Measurements from ENCODE around the gene NID1.
"Not testable (repeated sequence)": the region's sequence is repeated elsewhere in the genome, so short reads cannot be mapped to it uniquely, and the experiment has no call there.

NID1 gene

DNA sequence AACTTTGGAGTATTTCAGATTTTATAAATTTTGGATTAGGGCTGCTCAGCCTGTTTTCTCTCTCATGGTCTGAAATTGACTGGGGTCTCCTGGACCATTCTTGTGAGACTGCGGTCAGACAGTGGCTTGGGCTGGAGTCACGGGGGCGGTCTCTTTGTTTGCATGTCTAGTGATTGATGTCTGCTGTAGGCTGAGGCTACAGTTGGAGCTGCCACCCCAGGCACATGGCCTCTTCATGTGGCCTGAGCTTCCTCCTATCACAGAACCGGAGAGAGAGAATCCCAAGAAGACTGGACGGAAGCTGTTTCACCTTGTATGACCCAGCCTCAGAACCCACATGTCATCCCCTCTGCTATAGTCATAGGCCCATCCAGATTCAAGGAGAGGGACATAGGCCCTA is 96.1 kb downstream of the NID1 start:
- H3K4me3 ChIP-seq (ENCODE audit: low read depth, low read length): no peak overlapping the region
- TF ChIP-seq, protein P1, sequence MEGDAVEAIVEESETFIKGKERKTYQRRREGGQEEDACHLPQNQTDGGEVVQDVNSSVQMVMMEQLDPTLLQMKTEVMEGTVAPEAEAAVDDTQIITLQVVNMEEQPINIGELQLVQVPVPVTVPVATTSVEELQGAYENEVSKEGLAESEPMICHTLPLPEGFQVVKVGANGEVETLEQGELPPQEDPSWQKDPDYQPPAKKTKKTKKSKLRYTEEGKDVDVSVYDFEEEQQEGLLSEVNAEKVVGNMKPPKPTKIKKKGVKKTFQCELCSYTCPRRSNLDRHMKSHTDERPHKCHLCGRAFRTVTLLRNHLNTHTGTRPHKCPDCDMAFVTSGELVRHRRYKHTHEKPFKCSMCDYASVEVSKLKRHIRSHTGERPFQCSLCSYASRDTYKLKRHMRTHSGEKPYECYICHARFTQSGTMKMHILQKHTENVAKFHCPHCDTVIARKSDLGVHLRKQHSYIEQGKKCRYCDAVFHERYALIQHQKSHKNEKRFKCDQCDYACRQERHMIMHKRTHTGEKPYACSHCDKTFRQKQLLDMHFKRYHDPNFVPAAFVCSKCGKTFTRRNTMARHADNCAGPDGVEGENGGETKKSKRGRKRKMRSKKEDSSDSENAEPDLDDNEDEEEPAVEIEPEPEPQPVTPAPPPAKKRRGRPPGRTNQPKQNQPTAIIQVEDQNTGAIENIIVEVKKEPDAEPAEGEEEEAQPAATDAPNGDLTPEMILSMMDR (IDR thresholded peaks at IDR 0.05; ENCODE audit: low read depth, low read length, missing control alignments): no peak
- DNase-seq (ENCODE audit: low read depth): no peak
- in situ Hi-C loops (cut with HindIII; ENCODE audit: low sequenced_read_pairs): no loop called here

DNA sequence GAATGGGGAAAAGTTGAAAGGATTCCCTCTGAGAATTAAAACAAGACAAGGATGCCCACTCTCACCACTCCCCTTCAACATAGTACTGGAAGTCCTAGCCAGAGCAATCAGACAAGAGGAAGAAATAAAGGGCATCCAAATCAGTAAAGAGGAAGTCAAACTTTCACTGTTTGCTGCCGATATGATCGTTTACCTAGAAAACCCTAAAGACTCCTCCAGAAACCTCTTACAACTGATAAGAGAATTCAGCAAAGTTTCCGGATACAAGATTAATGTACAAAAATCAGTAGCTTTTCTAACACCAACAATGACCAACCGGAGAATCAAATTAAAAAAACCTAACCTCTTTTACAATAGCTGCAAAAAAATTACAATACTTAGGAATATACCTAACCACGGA is 98.8 kb downstream of the NID1 start:
- DNase-seq (ENCODE audit: low read depth); H3K4me3 ChIP-seq (ENCODE audit: low read depth, low read length); in situ Hi-C loops (cut with HindIII; ENCODE audit: low sequenced_read_pairs): not testable (repeated sequence)

DNA sequence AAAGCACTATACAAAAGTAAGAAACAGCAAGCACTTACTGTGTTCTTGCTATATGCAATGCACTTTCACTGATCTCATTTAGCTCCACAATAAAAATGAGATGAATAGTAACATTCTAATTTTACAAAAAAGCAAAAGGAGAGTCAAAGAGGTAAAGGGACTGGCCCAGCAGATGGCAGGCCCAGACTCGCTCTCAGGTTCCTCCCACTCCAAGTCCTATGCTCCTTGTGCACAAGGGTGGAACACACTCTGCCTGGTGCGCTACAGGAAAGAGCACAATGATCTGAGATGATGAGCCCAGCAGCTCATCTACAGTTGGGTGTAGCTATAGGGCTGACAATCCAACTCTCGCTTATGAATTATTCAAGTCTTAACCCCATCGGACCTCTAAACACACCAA is 104.1 kb downstream of the NID1 start:
- in situ Hi-C loops (cut with HindIII; ENCODE audit: low sequenced_read_pairs): no loop called here
- no peak overlapping the region for H3K4me3 ChIP-seq (ENCODE audit: low read depth, low read length)
- no peak for DNase-seq (ENCODE audit: low read depth)
- TF ChIP-seq, protein P1 (IDR thresholded peaks at IDR 0.05; ENCODE audit: low read depth, low read length, missing control alignments): no peak

DNA sequence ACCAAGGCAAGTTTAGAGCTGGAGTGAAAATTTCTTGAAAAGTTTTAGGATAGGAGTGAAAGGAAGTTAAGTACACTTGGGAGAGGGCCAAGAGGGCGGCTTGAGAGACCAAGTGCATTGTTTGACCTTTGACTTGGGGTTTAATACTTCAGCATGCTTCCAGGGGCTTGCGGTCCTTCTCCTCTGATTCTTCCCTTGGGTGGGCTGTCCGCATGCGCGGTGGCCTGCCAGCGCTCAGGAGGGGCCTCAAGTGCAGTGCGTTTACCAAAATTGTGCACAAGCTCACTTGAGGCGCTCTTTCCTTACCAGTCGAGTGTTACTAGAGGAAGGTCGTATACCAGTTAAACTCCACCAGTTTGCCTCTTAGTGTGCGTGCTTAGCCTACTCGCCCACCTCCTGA is 106.9 kb downstream of the NID1 start:
- TF ChIP-seq, protein P1 (IDR thresholded peaks at IDR 0.05; ENCODE audit: low read depth, low read length, missing control alignments): no peak
- no peak for DNase-seq (ENCODE audit: low read depth)
- in situ Hi-C loops (cut with HindIII; ENCODE audit: low sequenced_read_pairs): no loop called here
- H3K4me3 ChIP-seq (ENCODE audit: low read depth, low read length): no peak overlapping the region

DNA sequence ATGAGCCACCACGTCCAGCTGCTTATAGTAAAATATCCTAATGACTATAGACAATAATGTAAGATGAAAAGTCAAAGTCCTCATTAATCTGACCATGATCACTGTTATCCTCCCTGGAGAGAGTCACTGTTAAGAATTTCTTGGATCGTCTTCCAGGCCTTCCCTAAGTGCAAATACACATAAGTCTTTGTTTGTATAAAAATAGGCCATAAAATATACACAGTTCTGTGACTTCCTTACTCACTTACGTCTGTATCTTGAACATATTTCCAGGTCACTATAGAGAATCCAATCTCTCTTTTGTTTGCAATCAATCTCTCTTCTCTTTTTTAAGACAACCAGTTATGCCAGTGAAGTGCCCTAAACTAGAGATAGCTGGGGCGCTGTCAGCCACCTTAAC is 109.1 kb downstream of the NID1 start:
- TF ChIP-seq, protein P1 (IDR thresholded peaks at IDR 0.05; ENCODE audit: low read depth, low read length, missing control alignments): no peak
- in situ Hi-C loops (cut with HindIII; ENCODE audit: low sequenced_read_pairs): no loop called here
- DNase-seq (ENCODE audit: low read depth): no peak
- no peak overlapping the region for H3K4me3 ChIP-seq (ENCODE audit: low read depth, low read length)

DNA sequence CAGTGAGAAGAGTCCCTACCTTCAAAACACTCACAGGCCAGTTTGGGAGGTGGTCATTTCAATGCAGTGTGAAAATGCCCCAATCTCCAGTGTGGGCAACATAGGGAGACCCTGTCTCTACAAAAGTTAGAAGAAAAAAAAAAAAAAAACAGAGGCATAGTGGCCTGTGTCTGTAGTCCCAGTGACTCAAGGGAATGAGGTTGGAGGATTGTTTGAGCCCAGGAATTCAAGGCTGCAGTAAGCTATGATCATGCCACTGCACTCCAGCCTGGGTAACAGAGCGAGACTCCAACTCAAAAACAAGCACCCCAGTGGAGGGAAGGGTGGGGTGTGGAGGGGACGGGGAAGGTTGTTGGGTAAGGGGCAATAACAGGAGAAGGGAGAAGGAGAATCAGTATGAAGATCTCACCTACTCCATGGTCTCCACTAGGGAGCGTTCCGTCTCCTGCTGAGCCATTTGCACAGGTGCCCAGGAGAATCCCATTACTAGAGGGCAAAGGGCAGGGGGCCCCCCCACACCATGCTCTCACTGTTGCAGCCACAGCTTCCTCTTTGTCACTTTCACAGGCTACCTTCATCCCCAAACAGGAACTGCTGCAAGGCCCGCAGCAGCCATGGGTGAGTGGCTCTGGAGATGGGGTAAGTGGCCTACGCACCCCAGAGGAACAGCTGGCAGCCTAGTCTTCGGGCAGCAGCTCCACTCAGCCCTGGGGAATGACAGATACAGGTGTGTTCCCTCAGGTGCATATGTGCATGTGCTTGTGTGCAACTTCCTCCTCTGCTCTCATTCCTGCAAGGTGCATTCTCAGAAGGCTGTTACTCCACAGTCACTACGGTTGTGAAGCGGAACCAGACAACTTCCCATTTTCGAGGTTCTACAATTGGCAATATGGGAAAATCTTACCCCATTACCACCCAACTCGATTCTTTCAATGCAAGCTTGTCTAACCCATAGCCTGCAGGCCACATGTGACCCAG is 110.3 kb downstream of the NID1 start:
- in situ Hi-C loops (cut with HindIII; ENCODE audit: low sequenced_read_pairs): no loop called here
- no peak for DNase-seq (ENCODE audit: low read depth)
- H3K4me3 ChIP-seq (ENCODE audit: low read depth, low read length): no peak overlapping the region
- TF ChIP-seq, protein P1 (IDR thresholded peaks at IDR 0.05; ENCODE audit: low read depth, low read length, missing control alignments): no peak

DNA sequence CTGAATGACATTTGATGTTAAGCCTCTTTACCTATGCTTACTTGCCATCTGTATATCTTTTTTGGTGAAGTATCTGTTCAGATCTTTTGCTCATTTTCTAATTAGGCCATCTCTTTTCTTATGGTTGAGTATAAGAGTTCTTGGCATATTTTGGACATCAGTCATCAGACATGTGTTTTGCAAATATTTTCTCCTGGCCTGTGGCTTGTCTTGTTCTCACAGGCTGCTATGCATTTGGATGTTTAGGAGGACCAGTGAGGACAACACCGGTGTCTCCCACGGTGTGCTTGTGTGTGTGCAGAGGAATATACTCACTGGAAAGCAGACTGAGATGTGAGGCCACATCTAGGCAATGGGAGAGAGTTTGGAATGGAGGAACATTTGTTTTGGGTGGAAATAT is 111.1 kb downstream of the NID1 start:
- in situ Hi-C loops (cut with HindIII; ENCODE audit: low sequenced_read_pairs): no loop called here
- TF ChIP-seq, protein P1 (IDR thresholded peaks at IDR 0.05; ENCODE audit: low read depth, low read length, missing control alignments): no peak
- DNase-seq (ENCODE audit: low read depth): peak; percentile 64
- H3K4me3 ChIP-seq (ENCODE audit: low read depth, low read length): no peak overlapping the region
